GM21619 (cell line): ENCODE results near the gene HYAL4.
"Not testable (repeated sequence)": the region's sequence is repeated elsewhere in the genome, so short reads cannot be mapped to it uniquely, and the experiment has no call there.

ENCODE experiments used
- ATAC-seq: cut with Tn5 transposase; IDR thresholded peaks from one replicate; pipeline ENCODE4 v1.9.1; 2021; ENCODE audit not compliant: unreplicated experiment

Gene HYAL4

GRCh38 chr7:123846217-123846891, 1.4 kb downstream of the HYAL4 start:
- no peak for ATAC-seq

GRCh38 chr7:123847868-123848267, 2.9 kb downstream of the HYAL4 start:
- ATAC-seq, result no peak

- ATAC-seq, result no peak
Observed at GRCh38 chr7:123849855-123850254, 4.9 kb downstream of the HYAL4 start.

- not testable (repeated sequence) for ATAC-seq
Observed at GRCh38 chr7:123851404-123851803, 6.4 kb downstream of the HYAL4 start.

GRCh38 chr7:123854291-123854690, 9.3 kb downstream of the HYAL4 start:
- ATAC-seq, result not testable (repeated sequence)

- not testable (repeated sequence) for ATAC-seq
Observed at GRCh38 chr7:123856428-123856827, 11.5 kb downstream of the HYAL4 start.

- no peak for ATAC-seq
Observed at GRCh38 chr7:123860848-123861247, 15.9 kb downstream of the HYAL4 start.

- no peak for ATAC-seq
Observed at GRCh38 chr7:123862775-123863174, 17.8 kb downstream of the HYAL4 start.

- ATAC-seq, result no peak
Observed at GRCh38 chr7:123863461-123863860, 18.5 kb downstream of the HYAL4 start.

- ATAC-seq, result no peak
Observed at GRCh38 chr7:123864012-123864411, 19.0 kb downstream of the HYAL4 start.

GRCh38 chr7:123864436-123864835, 19.5 kb downstream of the HYAL4 start:
- ATAC-seq, result no peak

- ATAC-seq, result no peak
Observed at GRCh38 chr7:123864966-123865365, 20.0 kb downstream of the HYAL4 start.

GRCh38 chr7:123865517-123866117, 20.6 kb downstream of the HYAL4 start:
- peak; percentile 88 for ATAC-seq

GRCh38 chr7:123867225-123867624, 22.3 kb downstream of the HYAL4 start:
- no peak for ATAC-seq

GRCh38 chr7:123871998-123872867, 27.3 kb downstream of the HYAL4 start:
- peak; percentile 84 for ATAC-seq

GRCh38 chr7:123872908-123873307, 27.9 kb downstream of the HYAL4 start:
- no peak for ATAC-seq

- ATAC-seq, result no peak
Observed at GRCh38 chr7:123876557-123877256, 31.7 kb downstream of the HYAL4 start.

GRCh38 chr7:123879628-123880027, 34.7 kb downstream of the HYAL4 start:
- no peak for ATAC-seq

GRCh38 chr7:123881300-123881699, 36.3 kb downstream of the HYAL4 start:
- ATAC-seq, result no peak

GRCh38 chr7:123883154-123883553, 38.2 kb downstream of the HYAL4 start:
- ATAC-seq, result no peak

- ATAC-seq, result no peak
Observed at GRCh38 chr7:123888192-123888591, 43.2 kb downstream of the HYAL4 start.
